H1 (cell line): Measurements from ENCODE around the gene HRH3. TPM values are rescaled to one million over a fixed set of nuclear protein-coding genes. Genes with fewer than 3 reads are reported as not detected.

Source experiments
- CREB1 ChIP-seq: IDR thresholded peaks from 2 replicates; pipeline ENCODE4 v1.6.1; 2012; ENCODE audit warnings: inconsistent platforms
- NRF1 ChIP-seq: IDR thresholded peaks from 2 replicates; pipeline ENCODE4 v1.6.1; 2011; ENCODE audit warnings: mild to moderate bottlenecking, low read depth, low read length, improper control_type of control experiment
- POLR2AphosphoS5 ChIP-seq: IDR thresholded peaks from 2 replicates; pipeline ENCODE4 v1.6.1; 2011; ENCODE audit warnings: low read depth, low read length
- polyA plus RNA-seq, 7 experiments: library from polyadenylated mRNA; depleted of rRNA in 3 of 7; stranded (reverse) in 5 of 7; unstranded in 2 of 7; fragments of >200 nt in 5 of 7; fragments of 200-250 nt in 2 of 7; gene quantifications; 1 replicate in 5 of 7; 2 replicates in 1 of 7; 4 replicates in 1 of 7; pipeline versions ENCODE4 v1.2.1 to v1.2.3, GENCODE V29; 2011 to 2013; ENCODE audit warnings: missing spikeins in 2 of 7, mixed read lengths in 2 of 7
- total RNA-seq: library from RNA; stranded (reverse); fragmentation: NEBNext Ultra II Directional; extraction: Animal tissue kit (Norgen Biotek cat#: 25700); gene quantifications from 2 replicates; pipeline ENCODE4 v1.2.1, GENCODE V29; 2021
- TF ChIP-seq, protein P1 (sequence below): IDR thresholded peaks from 2 replicates; pipeline ENCODE4 v1.6.1; 2012; ENCODE audit warnings: low read length, inconsistent platforms

The HRH3 gene
- total and polyA plus RNA-seq, 2 of the 8 experiments (the other 6 are each of a cell fraction or from before 2014, with no cell fraction given) = 2.0 to 4.5 TPM

DNA sequence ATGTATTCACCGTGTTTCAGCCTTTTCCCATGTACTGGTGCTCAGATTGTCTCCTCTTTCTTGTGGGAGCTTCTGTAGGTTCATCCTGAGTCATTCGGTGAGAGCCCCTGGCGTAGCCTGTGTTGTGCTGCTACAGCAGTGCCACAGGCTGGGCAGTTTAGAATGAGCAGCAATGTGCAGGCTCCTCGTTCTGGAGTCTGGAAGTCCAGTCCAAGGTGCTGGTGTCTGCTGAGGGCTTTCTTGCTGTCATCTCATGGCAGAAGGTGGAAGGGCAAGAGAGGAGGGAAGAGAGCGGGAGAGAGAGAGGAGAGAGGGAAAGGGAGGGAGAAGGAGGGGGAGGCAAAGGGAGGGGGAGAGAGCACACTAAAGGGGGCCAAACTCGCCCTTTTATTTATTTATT lies 33.3 kb upstream of the HRH3 start (continued):
- TF ChIP-seq, protein P1, sequence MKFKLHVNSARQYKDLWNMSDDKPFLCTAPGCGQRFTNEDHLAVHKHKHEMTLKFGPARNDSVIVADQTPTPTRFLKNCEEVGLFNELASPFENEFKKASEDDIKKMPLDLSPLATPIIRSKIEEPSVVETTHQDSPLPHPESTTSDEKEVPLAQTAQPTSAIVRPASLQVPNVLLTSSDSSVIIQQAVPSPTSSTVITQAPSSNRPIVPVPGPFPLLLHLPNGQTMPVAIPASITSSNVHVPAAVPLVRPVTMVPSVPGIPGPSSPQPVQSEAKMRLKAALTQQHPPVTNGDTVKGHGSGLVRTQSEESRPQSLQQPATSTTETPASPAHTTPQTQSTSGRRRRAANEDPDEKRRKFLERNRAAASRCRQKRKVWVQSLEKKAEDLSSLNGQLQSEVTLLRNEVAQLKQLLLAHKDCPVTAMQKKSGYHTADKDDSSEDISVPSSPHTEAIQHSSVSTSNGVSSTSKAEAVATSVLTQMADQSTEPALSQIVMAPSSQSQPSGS = no peak
- TF ChIP-seq POLR2AphosphoS5 = no peak
- TF ChIP-seq NRF1 = no peak
- no peak for TF ChIP-seq CREB1
